ENCODE measurements around the gene ITPKB. TPM values are rescaled to one million over a fixed set of nuclear protein-coding genes. Genes with fewer than 3 reads are reported as not detected.

ITPKB gene
- total and polyA plus RNA-seq, 4 donors = 16.8 to 31.3 (median 25.3) TPM

GRCh38 chr1:226582966-226583365 is 156.1 kb downstream of the ITPKB start:
- Histone ChIP-seq H3K27me3 (ENCODE audit: control insufficient read depth, insufficient read depth, low read length) (no peaks in the 10 kb centered on the region), H3K36me3 (ENCODE audit: control insufficient read depth, insufficient read depth, low read length) (no peaks in the 10 kb centered on the region), H3K9me3 (ENCODE audit: control insufficient read depth, insufficient read depth, low read length) (no peaks in the 10 kb centered on the region), H3K4me3 (ENCODE audit: low read depth, low read length) (no peak overlapping the region), H3K27ac (ENCODE audit: low read depth, low read length) (no peak overlapping the region), H3K4me1 (ENCODE audit: control insufficient read depth, insufficient read depth, low read length) (peaks cover 4% of the 10 kb centered on the region)
- no peak for DNase-seq (ENCODE audit: low read depth in 4 of 6, low spot score in 6 of 6)
- 94% methylated on average over 3 of the region's 3 CpGs for WGBS (ENCODE audit: insufficient coverage)

Small RNAs within 50 kb of the gene (small RNA-seq; reads per million reads assigned to genes)
- gene RPS27P5 (ENCODE audit: low replicate concordance) = not detected

Other genes starting within 250 kb of the ITPKB start
- gene STUM, start 190.5 kb downstream of the ITPKB start, total RNA-seq = 1 to 10 TPM; 4.8 to 9.2 TPM
- gene STUM, start 190.5 kb downstream of the ITPKB start, polyA plus RNA-seq (ENCODE audit: insufficient read length in 2 of 2) = 10 to 100 TPM; 20.7 to 21.1 TPM
- 10 to 100 TPM; 24.1 to 33.9 TPM for gene PSEN2, start 131.3 kb upstream of the ITPKB start, total RNA-seq
- 10 to 100 TPM; 26.4 to 29.0 TPM for gene PSEN2, start 131.3 kb upstream of the ITPKB start, polyA plus RNA-seq (ENCODE audit: insufficient read length in 2 of 2)
- gene COQ8A, start 201.0 kb upstream of the ITPKB start, total RNA-seq = 10 to 100 TPM; 15.8 to 19.5 TPM
- gene COQ8A, start 201.0 kb upstream of the ITPKB start, polyA plus RNA-seq (ENCODE audit: insufficient read length in 2 of 2) = 10 to 100 TPM; 16.9 to 20.8 TPM